HG02571 (cell line): Measurements from ENCODE around the gene ALCAM.
"Not testable (repeated sequence)": the region's sequence is repeated elsewhere in the genome, so short reads cannot be mapped to it uniquely, and the experiment has no call there.

Source experiments
- ATAC-seq: cut with Tn5 transposase; IDR thresholded peaks from one replicate; pipeline ENCODE4 v1.9.1; 2021; ENCODE audit warnings: mild to moderate bottlenecking, moderate library complexity; ENCODE audit not compliant: unreplicated experiment

Gene ALCAM

GRCh38 chr3:105385819-105386508 lies 19.3 kb downstream of the ALCAM start:
- peak; percentile 67 for ATAC-seq

- ATAC-seq, result no peak
These were observed 20.5 kb downstream of the ALCAM start for GRCh38 chr3:105387122-105387751.

- no peak for ATAC-seq
These were observed 21.5 kb downstream of the ALCAM start for GRCh38 chr3:105388176-105388575.

GRCh38 chr3:105389759-105390158 lies 23.1 kb downstream of the ALCAM start:
- not testable (repeated sequence) for ATAC-seq

- not testable (repeated sequence) for ATAC-seq
These were observed 25.9 kb downstream of the ALCAM start for GRCh38 chr3:105392598-105392997.

- no peak for ATAC-seq
These were observed 27.5 kb downstream of the ALCAM start for GRCh38 chr3:105394177-105394576.

- peak; percentile 65 for ATAC-seq
These were observed 31.3 kb downstream of the ALCAM start for GRCh38 chr3:105397974-105398373.

- ATAC-seq, result no peak
These were observed 31.7 kb downstream of the ALCAM start for GRCh38 chr3:105398437-105398836.

GRCh38 chr3:105399062-105399461 lies 32.4 kb downstream of the ALCAM start:
- ATAC-seq, result no peak

GRCh38 chr3:105399611-105400010 lies 32.9 kb downstream of the ALCAM start:
- ATAC-seq, result no peak

- no peak for ATAC-seq
These were observed 34.5 kb downstream of the ALCAM start for GRCh38 chr3:105401254-105401653.

- no peak for ATAC-seq
These were observed 35.0 kb downstream of the ALCAM start for GRCh38 chr3:105401691-105402149.

- no peak for ATAC-seq
These were observed 35.6 kb downstream of the ALCAM start for GRCh38 chr3:105402287-105402801.

GRCh38 chr3:105403034-105403433 lies 36.3 kb downstream of the ALCAM start:
- ATAC-seq, result not testable (repeated sequence)

- ATAC-seq, result no peak
These were observed 39.6 kb downstream of the ALCAM start for GRCh38 chr3:105406268-105406667.

- no peak for ATAC-seq
These were observed 42.7 kb downstream of the ALCAM start for GRCh38 chr3:105409364-105409763.

- ATAC-seq, result no peak
These were observed 46.7 kb downstream of the ALCAM start for GRCh38 chr3:105413343-105413887.

- no peak for ATAC-seq
These were observed 48.1 kb downstream of the ALCAM start for GRCh38 chr3:105414841-105415240.

- no peak for ATAC-seq
These were observed 49.2 kb downstream of the ALCAM start for GRCh38 chr3:105415951-105416350.

- ATAC-seq, result no peak
These were observed 51.0 kb downstream of the ALCAM start for GRCh38 chr3:105417525-105418289.

- no peak for ATAC-seq
These were observed 55.9 kb downstream of the ALCAM start for GRCh38 chr3:105422645-105423044.
